Skeletal muscle satellite cell (primary cell): ENCODE data around the gene MAMSTR.

Source experiments
- H3K27me3 ChIP-seq: 2 replicates; pipeline ENCODE4 v1.7.0; 2013; ENCODE audit warnings: low read length; ENCODE audit not compliant: control insufficient read depth, insufficient read depth
- H3K36me3 ChIP-seq: 2 replicates; pipeline ENCODE4 v1.7.0; 2013; ENCODE audit warnings: mild to moderate bottlenecking, control low read depth, low read length; ENCODE audit not compliant: insufficient read depth
- H3K4me1 ChIP-seq: 2 replicates; pipeline ENCODE4 v1.7.0; 2013; ENCODE audit warnings: low read length; ENCODE audit not compliant: control insufficient read depth, insufficient read depth
- H3K4me2 ChIP-seq: 2 replicates; pipeline ENCODE4 v1.7.0; 2013; ENCODE audit warnings: mild to moderate bottlenecking, low read length
- H3K4me3 ChIP-seq: 2 replicates; pipeline ENCODE4 v1.7.0; 2013; ENCODE audit warnings: low read length
- H3K9ac ChIP-seq: 2 replicates; pipeline ENCODE4 v1.7.0; 2013; ENCODE audit warnings: mild to moderate bottlenecking, low read depth, low read length, moderate library complexity
- H3K9me3 ChIP-seq: replicated peaks from 2 replicates; pipeline ENCODE4 v1.7.0; 2013; ENCODE audit warnings: mild to moderate bottlenecking, control low read depth, low read length

MAMSTR gene

GRCh38 chr19:48668332-48668731 is 51.2 kb downstream of the MAMSTR start:
- Histone ChIP-seq H3K4me1 (no peaks in the 10 kb centered on the region), H3K4me2 (no peak overlapping the region), H3K4me3 (no peak overlapping the region), H3K9me3 (no peaks in the 10 kb centered on the region), H3K36me3 (no peaks in the 10 kb centered on the region), H3K9ac (no peak overlapping the region), H3K27me3 (peaks cover 3% of the 10 kb centered on the region)

GRCh38 chr19:48665786-48666185 is 53.7 kb downstream of the MAMSTR start:
- Histone ChIP-seq H3K4me3 (no peak overlapping the region), H3K4me1 (peaks cover under 1% of the 10 kb centered on the region), H3K27me3 (no peaks in the 10 kb centered on the region), H3K9ac (no peak overlapping the region), H3K4me2 (no peak overlapping the region), H3K9me3 (no peaks in the 10 kb centered on the region), H3K36me3 (no peaks in the 10 kb centered on the region)

DNA sequence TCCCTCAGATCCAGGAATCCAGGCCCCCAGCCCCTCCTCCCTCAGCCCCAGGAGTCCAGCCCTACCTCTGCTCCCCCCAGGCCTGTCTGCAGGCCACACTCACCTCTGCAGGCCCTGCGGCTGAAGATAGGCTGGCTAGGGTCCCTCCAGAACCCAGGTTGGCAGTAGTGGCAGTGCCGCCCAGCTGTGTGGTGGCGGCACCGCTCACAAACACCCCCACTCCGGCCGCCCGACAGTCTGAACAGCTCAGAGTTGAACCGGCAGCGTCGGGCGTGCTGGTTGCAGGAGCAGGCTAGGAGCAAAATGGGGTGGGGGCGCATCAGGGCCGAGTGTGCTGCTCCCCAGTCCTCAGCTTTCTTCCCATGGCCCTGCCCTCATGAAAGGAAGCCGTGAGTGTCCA is 55.0 kb downstream of the MAMSTR start:
- Histone ChIP-seq H3K4me3 (no peak overlapping the region), H3K4me1 (peaks cover 2% of the 10 kb centered on the region), H3K27me3 (no peaks in the 10 kb centered on the region), H3K9me3 (no peaks in the 10 kb centered on the region), H3K4me2 (no peak overlapping the region), H3K9ac (no peak overlapping the region), H3K36me3 (no peaks in the 10 kb centered on the region)

DNA sequence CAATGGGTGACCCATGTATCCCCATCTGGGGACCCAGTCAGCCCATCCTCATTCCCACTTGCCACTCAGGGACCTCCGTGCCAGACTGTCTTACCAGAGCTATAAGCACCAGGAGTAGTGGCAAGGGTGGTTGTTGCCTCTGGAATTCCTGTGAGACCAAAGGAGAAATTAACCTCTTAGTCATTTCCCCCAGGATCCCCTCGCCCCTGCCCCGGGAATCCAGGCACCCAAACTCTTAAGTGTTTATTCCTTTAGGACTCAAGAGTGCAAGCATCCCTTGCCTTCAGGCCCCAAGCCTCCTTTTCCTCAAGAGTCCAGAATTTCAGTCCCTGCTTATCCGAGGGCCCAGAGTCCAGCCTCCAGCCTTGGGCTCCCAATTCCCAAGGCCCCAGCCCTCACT is 55.9 kb downstream of the MAMSTR start:
- peaks cover 2% of the 10 kb centered on the region for H3K4me1 ChIP-seq
- no peak overlapping the region for H3K4me3 ChIP-seq
- H3K4me2 ChIP-seq: no peak overlapping the region
- no peak overlapping the region for H3K9ac ChIP-seq
- H3K27me3 ChIP-seq: no peaks in the 10 kb centered on the region
- no peaks in the 10 kb centered on the region for H3K36me3 ChIP-seq
- no peaks in the 10 kb centered on the region for H3K9me3 ChIP-seq
